ACC112 (cell line): Measurements from ENCODE around the gene SIDT2.
"Not testable (repeated sequence)": the region's sequence is repeated elsewhere in the genome, so short reads cannot be mapped to it uniquely, and the experiment has no call there.

Experiments
- H2AFZ ChIP-seq: fragments of 200-600 bp; sonication (generic); one replicate; pipeline ENCODE4 v1.6.0; 2017; ENCODE audit warnings: antibody characterized with exemption, low read length; ENCODE audit not compliant: unreplicated experiment
- H3K27ac ChIP-seq: fragments of 200-600 bp; sonication (generic); 2 replicates; pipeline ENCODE4 v1.5.1; 2014; ENCODE audit warnings: low read depth, mild to moderate bottlenecking, antibody characterized with exemption, low read length, moderate library complexity
- H3K27me3 ChIP-seq: fragments of 200-600 bp; sonication (generic); 2 replicates; pipeline ENCODE4 v1.6.1; 2014; ENCODE audit warnings: mild to moderate bottlenecking, antibody characterized with exemption, low read length, moderate library complexity, mixed read lengths; ENCODE audit not compliant: insufficient read depth
- H3K36me3 ChIP-seq: fragments of 200-600 bp; sonication (generic); 2 replicates; pipeline ENCODE4 v1.6.1; 2016; ENCODE audit warnings: mild to moderate bottlenecking, antibody characterized with exemption, low read length, moderate library complexity, mixed read lengths; ENCODE audit not compliant: insufficient read depth
- H3K4me1 ChIP-seq: fragments of 200-600 bp; sonication (generic); one replicate; pipeline ENCODE4 v1.6.1; 2016; ENCODE audit warnings: low read length, mixed read lengths; ENCODE audit not compliant: insufficient read depth, unreplicated experiment, control insufficient read depth
- H3K4me3 ChIP-seq: fragments of 200-600 bp; sonication (generic); 2 replicates; pipeline ENCODE4 v1.5.1; 2014; ENCODE audit warnings: mild to moderate bottlenecking, low read depth, low read length
- H3K79me2 ChIP-seq: fragments of 200-600 bp; sonication (generic); one replicate; pipeline ENCODE4 v1.6.0; 2016; ENCODE audit warnings: low read length; ENCODE audit not compliant: control insufficient read depth, unreplicated experiment, insufficient read depth

Gene SIDT2

GRCh38 chr11:117204283-117205080, 25.9 kb downstream of the SIDT2 start:
- H3K4me3 ChIP-seq, result no peak overlapping the region
- peaks cover 14% of the 10 kb centered on the region; the same call in 1 of the 2 replicates for H3K36me3 ChIP-seq

GRCh38 chr11:117205211-117205818, 26.8 kb downstream of the SIDT2 start:
- Histone ChIP-seq H3K4me1 (peaks cover 22% of the 10 kb centered on the region), H3K79me2 (peaks cover 24% of the 10 kb centered on the region), H3K4me3 (no peak overlapping the region), H3K36me3 (peaks cover 14% of the 10 kb centered on the region; the same call in 1 of the 2 replicates), H2AFZ (no peak overlapping the region), H3K27ac (no peak overlapping the region), H3K27me3 (no peaks in the 10 kb centered on the region)

More at GRCh38 chr11:117204283-117205080, 25.9 kb downstream of the SIDT2 start:
- H3K4me1 ChIP-seq, result peaks cover 30% of the 10 kb centered on the region
- H2AFZ ChIP-seq, result no peak overlapping the region
- no peak overlapping the region for H3K27ac ChIP-seq
- H3K79me2 ChIP-seq, result peaks cover 32% of the 10 kb centered on the region
- H3K27me3 ChIP-seq, result no peaks in the 10 kb centered on the region

GRCh38 chr11:117206111-117206510, 27.6 kb downstream of the SIDT2 start:
- peaks cover 16% of the 10 kb centered on the region for H3K79me2 ChIP-seq
- peaks cover 14% of the 10 kb centered on the region; the same call in 1 of the 2 replicates for H3K36me3 ChIP-seq

GRCh38 chr11:117206859-117207258, 28.3 kb downstream of the SIDT2 start:
- not testable (repeated sequence) for H3K27ac ChIP-seq, H3K4me3 ChIP-seq, H3K27me3 ChIP-seq, H3K79me2 ChIP-seq, H2AFZ ChIP-seq, H3K4me1 ChIP-seq
- peaks cover 14% of the 10 kb centered on the region; the same call in 1 of the 2 replicates for H3K36me3 ChIP-seq

More at GRCh38 chr11:117206111-117206510, 27.6 kb downstream of the SIDT2 start:
- not testable (repeated sequence) for H3K4me3 ChIP-seq, H2AFZ ChIP-seq, H3K27me3 ChIP-seq, H3K27ac ChIP-seq
- H3K4me1 ChIP-seq, result peaks cover 14% of the 10 kb centered on the region

- H3K27me3 ChIP-seq, H3K4me1 ChIP-seq, H3K79me2 ChIP-seq, H2AFZ ChIP-seq, H3K4me3 ChIP-seq, H3K27ac ChIP-seq: not testable (repeated sequence)
- H3K36me3 ChIP-seq, result peaks cover 14% of the 10 kb centered on the region; the same call in 1 of the 2 replicates
Measured at GRCh38 chr11:117207481-117207880, 28.9 kb downstream of the SIDT2 start.

GRCh38 chr11:117208710-117209109, 30.2 kb downstream of the SIDT2 start:
- H3K79me2 ChIP-seq, H3K4me3 ChIP-seq, H2AFZ ChIP-seq, H3K4me1 ChIP-seq, H3K27me3 ChIP-seq, H3K27ac ChIP-seq: not testable (repeated sequence)
- peaks cover 11% of the 10 kb centered on the region; the same call in 1 of the 2 replicates for H3K36me3 ChIP-seq

GRCh38 chr11:117209351-117210125, 31.0 kb downstream of the SIDT2 start:
- not testable (repeated sequence) for H2AFZ ChIP-seq, H3K27ac ChIP-seq, H3K79me2 ChIP-seq, H3K4me3 ChIP-seq, H3K27me3 ChIP-seq, H3K4me1 ChIP-seq
- peaks cover 12% of the 10 kb centered on the region; the same call in 1 of the 2 replicates for H3K36me3 ChIP-seq

GRCh38 chr11:117210620-117211019, 32.1 kb downstream of the SIDT2 start:
- no peaks in the 10 kb centered on the region for H3K79me2 ChIP-seq
- H3K36me3 ChIP-seq, result peaks cover 14% of the 10 kb centered on the region; the same call in 1 of the 2 replicates
- H2AFZ ChIP-seq, result no peak overlapping the region
- H3K4me1 ChIP-seq, result peaks cover 3% of the 10 kb centered on the region
- H3K4me3 ChIP-seq, result no peak overlapping the region
- H3K27ac ChIP-seq, result no peak overlapping the region
- H3K27me3 ChIP-seq, result no peaks in the 10 kb centered on the region

- Histone ChIP-seq H3K36me3 (peaks cover 14% of the 10 kb centered on the region; the same call in 1 of the 2 replicates), H3K27me3 (no peaks in the 10 kb centered on the region), H3K4me1 (peaks cover 17% of the 10 kb centered on the region), H3K79me2 (no peaks in the 10 kb centered on the region), H3K27ac (no peak overlapping the region), H3K4me3 (no peak overlapping the region), H2AFZ (no peak overlapping the region)
Measured at GRCh38 chr11:117212697-117213355, 34.3 kb downstream of the SIDT2 start.
